ENCODE results near the gene MAP3K4.

DNA sequence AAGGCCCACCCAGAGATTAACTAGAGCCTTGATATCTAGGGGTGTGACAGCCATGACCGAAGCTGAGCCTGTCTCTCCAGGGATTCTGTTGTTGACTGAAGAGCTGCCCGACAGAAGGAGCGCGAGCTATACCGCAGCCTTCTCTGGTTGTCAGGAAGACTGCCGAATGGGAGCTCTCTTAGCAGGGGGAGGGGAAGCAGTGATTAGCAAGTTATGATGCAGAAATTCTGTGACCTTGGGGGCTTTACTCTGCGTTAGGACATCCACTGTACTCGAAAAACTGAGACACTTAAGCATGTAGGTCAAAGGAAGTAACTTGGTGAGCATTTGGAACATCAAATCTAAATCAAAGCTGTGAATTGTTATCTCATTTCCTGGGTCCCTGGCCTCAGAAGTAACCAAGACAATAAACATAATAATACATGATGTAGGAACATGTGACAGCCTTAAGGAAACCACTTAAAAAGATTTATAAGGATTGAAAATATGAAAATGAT is 84.7 kb downstream of the MAP3K4 start:
- no peak for TF ChIP-seq POLR2A (IDR thresholded peaks at IDR 0.05)
- TF ChIP-seq, protein P1, sequence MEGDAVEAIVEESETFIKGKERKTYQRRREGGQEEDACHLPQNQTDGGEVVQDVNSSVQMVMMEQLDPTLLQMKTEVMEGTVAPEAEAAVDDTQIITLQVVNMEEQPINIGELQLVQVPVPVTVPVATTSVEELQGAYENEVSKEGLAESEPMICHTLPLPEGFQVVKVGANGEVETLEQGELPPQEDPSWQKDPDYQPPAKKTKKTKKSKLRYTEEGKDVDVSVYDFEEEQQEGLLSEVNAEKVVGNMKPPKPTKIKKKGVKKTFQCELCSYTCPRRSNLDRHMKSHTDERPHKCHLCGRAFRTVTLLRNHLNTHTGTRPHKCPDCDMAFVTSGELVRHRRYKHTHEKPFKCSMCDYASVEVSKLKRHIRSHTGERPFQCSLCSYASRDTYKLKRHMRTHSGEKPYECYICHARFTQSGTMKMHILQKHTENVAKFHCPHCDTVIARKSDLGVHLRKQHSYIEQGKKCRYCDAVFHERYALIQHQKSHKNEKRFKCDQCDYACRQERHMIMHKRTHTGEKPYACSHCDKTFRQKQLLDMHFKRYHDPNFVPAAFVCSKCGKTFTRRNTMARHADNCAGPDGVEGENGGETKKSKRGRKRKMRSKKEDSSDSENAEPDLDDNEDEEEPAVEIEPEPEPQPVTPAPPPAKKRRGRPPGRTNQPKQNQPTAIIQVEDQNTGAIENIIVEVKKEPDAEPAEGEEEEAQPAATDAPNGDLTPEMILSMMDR (IDR thresholded peaks at IDR 0.05) = no peak

All from Peyer's patch (tissue), 4 donors.